Skeletal muscle cell (primary cell): Measurements from ENCODE around the gene ELMO1.

Source experiments
- DNase-seq: peaks from one replicate; pipeline ENCODE4 v3.0.0-alpha.2; 2010; ENCODE audit warnings: low read depth
- H3K4me3 ChIP-seq: 2 replicates; pipeline ENCODE4 v1.5.1; 2011; ENCODE audit warnings: low read depth, mild to moderate bottlenecking, control low read depth, low read length, moderate library complexity

ELMO1 gene

DNA sequence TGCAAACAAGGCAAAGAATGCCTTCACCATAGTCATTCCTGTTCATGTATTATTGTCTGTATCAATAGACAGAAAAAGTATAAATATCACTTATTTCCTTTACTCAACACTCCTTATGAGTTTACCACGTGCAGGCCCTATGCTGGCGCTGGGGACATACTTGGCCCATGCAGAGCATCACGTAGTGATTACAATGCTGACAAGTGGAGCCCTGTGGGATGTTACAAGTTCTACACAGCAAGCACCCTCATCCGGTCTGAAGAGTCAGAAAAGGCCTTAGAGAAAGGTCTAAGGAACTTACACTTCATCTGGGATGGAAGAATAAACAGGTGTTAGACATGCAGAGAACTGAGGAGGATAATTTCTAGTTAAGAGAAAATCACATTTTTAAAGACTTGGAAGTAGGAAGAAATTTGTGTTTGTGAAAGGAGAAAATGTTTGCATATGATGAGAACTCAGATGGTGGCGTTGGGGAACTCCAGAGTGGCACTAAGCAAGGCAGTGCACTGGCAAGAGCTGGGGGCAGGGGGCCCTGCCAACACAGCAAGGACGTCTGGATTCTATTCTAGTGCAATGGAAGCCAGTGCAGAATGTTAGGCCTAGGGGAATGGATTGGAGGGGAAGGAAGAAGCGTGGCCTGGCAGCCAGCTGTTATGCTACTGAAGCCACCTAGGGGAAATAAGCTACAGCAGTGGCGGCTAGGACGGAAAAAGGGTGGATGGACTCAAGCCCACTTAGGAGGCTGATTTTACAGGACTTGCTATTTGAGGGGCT, 116.2 kb downstream of the ELMO1 start:
- DNase-seq, result no peak
- H3K4me3 ChIP-seq, result no peak overlapping the region

- no peak overlapping the region for H3K4me3 ChIP-seq
- DNase-seq, result no peak
Observed at GRCh38 chr7:37330775-37331174, 117.9 kb downstream of the ELMO1 start.

GRCh38 chr7:37329940-37330339, 118.7 kb downstream of the ELMO1 start:
- DNase-seq, result no peak

DNA sequence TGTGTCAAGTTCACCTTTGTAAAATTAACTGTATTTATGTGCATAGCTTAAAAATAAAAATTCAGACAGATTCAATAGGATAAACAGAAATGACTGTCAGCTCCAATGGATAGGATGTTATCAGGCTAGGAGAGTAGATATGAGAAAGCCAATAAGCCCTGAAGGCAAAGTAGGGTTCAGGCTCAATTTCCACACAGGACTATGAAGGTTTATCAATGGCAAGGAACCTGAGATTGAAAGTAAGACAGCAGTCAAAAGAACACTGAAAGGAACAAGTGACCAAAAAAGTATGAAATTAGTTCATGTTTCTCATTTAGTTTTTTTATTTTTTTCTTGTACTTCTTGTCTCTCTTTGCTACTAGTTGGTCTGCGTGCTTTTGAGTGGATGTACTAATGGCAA, 121.4 kb downstream of the ELMO1 start:
- DNase-seq, result no peak
- no peak overlapping the region for H3K4me3 ChIP-seq

More at GRCh38 chr7:37329940-37330339, 118.7 kb downstream of the ELMO1 start:
- no peak overlapping the region for H3K4me3 ChIP-seq

DNA sequence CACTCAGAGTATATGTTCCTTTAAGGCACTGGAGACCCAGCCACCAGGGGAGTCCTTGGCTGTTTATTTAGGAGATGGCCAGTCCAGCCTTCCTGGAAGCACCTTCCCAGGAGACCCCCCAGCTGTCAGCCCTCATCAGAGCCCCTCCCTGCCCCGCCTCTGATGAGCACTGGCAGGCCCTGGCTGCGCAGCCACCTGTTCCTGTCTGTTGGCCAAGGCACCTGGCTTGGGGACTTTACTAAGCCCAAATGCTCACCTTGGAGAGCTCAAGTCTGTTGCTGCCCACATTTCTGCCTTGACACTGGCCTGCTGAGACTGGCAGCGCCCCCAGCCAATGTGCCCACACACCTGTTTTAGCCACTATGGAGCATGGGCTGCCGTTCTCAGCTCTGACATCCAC, 124.7 kb downstream of the ELMO1 start:
- no peak overlapping the region for H3K4me3 ChIP-seq

GRCh38 chr7:37322831-37323230, 125.8 kb downstream of the ELMO1 start:
- no peak overlapping the region for H3K4me3 ChIP-seq
- no peak for DNase-seq

More for the DNA sequence above, 124.7 kb downstream of the ELMO1 start:
- no peak for DNase-seq

DNA sequence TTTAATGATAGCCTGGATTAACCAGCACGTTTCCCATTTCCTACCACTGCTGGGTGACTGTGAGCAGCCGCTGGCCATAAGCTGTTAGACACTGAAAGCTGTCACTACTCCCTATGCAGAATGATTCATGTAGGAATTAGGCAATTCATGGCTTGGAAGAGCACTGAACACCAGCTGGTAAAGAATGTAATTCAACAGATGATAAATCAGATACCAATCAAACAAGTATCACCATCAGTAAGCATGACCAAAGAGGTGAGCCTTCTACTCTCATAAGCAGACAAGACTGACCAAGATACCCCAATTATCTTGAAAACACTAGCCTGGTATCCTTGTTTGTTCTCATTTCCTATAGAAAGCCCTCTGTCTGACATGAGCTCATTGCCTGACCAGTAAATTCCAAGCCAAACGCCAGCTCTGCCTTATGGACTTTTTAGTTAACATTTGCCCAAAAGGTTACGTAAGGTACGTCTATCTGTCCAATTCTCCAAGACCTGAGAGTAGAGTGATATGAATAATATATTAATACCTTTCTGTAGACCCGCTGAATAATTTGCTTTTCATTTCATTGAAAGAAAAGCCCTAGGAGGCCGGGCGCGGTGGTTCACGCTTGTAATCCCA, 127.7 kb downstream of the ELMO1 start:
- H3K4me3 ChIP-seq, result no peak overlapping the region
- DNase-seq, result no peak

DNA sequence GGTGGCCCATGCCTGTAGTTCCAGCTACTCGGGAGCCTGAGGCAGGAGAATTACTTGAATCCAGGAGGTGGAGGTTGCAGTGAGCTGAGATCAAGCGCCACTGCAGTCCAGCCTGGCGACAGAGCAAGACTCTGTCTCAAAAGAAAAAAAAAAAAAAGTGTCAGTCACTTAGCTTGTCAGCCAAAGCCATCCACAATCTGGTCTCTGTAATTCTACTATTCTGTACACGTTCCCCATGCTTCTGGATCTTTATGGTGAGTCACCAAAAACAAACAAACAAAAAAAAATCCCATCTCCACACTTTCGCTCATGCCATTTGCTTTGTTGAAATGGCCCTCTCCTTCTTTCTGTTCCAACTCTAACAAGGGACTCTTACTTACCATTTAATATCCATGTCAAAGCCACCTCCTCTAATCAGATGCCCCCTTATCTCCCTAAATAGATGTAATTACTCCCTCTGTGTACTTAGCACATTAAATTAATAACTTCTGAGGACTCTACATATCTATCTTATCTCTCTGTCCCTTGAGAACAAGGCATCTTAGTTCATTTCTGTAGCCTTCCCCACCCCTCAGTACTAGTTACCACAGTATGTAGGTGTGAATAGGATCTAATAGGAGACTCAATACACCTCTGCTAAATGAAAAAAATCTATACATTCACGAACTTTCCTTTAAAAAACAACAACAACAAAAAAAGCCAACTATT, 128.4 kb downstream of the ELMO1 start:
- no peak overlapping the region for H3K4me3 ChIP-seq
- no peak for DNase-seq

DNA sequence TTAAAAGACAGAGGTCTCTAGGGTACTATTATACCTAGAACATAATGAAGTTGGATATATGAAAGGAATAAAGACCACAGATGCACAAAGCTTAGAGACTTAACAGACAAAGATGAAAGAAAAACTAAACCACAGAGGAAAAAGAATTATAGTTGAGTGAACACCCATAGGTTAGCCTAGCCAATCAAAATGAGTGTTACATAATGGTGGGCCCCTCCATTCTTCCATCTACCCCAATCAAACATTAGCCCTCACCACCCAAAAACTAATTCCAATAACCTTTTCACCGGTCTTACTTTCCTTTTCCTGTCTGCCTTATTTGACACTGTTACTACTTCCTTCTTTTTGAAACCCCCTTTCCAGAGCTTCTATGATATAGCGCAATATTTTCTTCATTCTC, 130.1 kb downstream of the ELMO1 start:
- no peak overlapping the region for H3K4me3 ChIP-seq
- DNase-seq, result no peak

GRCh38 chr7:37315772-37316715, 132.6 kb downstream of the ELMO1 start:
- no peak for DNase-seq
- H3K4me3 ChIP-seq, result no peak overlapping the region

GRCh38 chr7:37312608-37313007, 136.1 kb downstream of the ELMO1 start:
- H3K4me3 ChIP-seq, result no peak overlapping the region
- no peak for DNase-seq

DNA sequence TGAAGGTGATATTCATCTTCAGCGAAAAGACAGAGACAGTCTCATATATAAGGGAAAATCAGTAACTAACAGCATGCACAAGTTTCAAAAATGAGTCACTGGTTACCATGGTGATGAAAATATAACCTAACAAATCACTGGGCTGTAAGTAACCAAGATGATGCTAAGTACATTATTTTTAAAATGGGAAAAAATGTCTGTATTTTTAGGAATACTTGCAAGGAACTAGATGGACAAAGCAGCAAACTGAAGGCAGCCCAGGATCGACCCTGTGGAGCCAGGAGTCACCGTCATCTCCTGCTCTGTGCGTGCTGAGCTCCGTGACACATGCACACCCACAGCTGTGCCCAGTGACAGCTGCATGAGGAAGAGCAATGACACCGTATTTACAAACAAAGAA, 137.3 kb downstream of the ELMO1 start:
- H3K4me3 ChIP-seq, result no peak overlapping the region
- no peak for DNase-seq

DNA sequence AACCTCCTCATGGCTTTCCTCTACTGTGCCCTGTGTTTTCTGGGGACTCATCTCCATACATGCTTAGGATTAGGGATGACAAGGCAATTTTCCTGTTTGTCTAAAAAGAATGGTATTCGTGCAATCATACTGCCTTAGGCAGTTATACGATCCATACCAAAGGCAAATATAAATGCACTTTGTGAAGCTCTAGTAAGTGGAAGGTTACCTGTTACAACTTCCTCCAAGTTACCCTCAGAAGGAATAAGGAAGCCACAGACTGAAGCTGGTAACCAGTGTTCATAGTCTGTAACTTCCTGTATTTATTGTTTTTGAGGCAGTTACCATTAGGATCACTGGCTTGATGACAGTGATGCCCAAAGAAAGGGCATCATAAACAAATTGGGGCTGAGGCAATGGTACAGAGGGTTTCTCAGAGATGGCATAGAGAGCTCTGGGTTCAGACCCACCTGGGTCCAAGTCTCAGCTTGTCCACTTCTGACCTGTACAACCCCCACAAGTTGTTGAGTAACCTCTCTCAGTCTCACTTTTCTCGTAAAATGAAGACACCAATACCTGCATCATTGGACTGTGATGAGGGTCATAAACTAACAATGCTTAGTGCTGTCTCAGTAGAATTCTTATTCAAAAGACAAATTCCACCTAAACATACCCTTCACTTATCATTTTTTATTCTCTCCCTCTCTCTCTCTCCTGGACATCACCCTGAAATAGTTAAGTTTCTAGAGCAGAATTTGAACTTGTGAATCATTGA, 138.2 kb downstream of the ELMO1 start:
- no peak for DNase-seq
- no peak overlapping the region for H3K4me3 ChIP-seq

GRCh38 chr7:37309493-37309892, 139.2 kb downstream of the ELMO1 start:
- no peak for DNase-seq
- H3K4me3 ChIP-seq, result no peak overlapping the region

- H3K4me3 ChIP-seq, result no peak overlapping the region
- DNase-seq, result no peak
Observed at GRCh38 chr7:37304921-37305320, 143.7 kb downstream of the ELMO1 start.

DNA sequence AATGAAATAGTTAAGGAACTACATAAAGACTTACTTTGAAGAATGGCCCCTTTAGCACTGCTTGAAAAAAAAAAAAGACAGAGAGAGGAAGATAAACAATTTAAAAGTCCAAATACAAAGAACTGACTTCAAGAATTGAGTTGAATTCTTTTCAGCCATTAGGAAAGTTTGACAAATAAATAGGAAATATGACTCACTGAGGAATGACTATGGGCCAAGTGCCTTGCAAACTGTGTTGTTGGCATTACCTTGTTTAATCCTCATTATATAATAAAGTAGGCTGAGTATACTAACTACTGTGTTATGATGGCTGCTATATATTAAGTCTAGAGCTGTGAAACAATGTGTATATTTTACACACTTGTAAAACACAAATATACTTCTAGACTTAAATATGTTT, 151.1 kb downstream of the ELMO1 start:
- H3K4me3 ChIP-seq, result no peak overlapping the region
- no peak for DNase-seq

DNA sequence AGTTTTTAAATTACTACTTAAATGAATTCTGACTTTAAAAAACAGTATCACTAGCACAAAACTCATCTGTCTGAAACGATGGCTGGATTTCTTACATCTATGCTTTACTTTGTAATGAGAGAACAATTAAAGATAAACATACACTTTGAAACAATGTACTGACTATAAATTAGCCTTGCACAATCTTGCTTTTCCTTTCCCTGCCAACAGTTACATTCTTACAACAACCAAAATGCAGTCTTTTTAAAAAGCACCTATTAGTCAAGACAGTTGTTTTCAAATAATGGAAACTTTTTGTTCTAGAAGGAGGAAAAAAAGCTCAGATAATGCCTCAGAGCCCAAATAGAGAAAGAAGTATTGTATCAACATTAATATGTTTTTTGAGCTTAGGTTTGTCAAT, 153.3 kb downstream of the ELMO1 start:
- no peak for DNase-seq
- H3K4me3 ChIP-seq, result no peak overlapping the region

GRCh38 chr7:37290731-37291130, 157.9 kb downstream of the ELMO1 start:
- DNase-seq, result no peak
- H3K4me3 ChIP-seq, result no peak overlapping the region

DNA sequence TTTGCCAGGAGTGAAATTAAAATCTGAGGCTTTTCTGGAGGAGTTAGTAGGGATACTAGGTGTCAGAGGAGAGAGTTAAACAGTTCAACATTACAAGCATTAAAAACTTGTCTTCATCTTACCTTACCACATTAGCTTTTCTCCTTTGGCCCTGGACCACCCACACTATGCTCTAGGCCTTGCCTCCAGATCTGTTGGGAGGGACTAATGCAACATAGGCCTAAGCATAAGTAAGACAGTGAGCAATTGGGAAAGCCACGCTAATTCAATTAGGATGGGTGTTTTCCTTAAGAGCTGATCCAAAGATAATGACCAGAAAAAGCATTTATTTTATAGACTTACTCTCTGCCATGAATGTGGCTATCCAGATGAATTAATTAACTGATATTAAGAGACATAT, 158.9 kb downstream of the ELMO1 start:
- no peak for DNase-seq
- no peak overlapping the region for H3K4me3 ChIP-seq
